GM13977 (cell line): ENCODE data around the gene ZNF446.
A peak's percentile ranks its signal among the peaks of the same experiment; 100 is the strongest.

Source experiments
- DNase-seq: peaks from one replicate; pipeline ENCODE4 v3.0.0; 2012; ENCODE audit warnings: low spot score
- CTCF ChIP-seq: IDR thresholded peaks from 2 replicates; pipeline ENCODE4 v1.5.1; 2012; ENCODE audit warnings: mild to moderate bottlenecking, control low read depth; ENCODE audit not compliant: insufficient read depth; ENCODE audit errors: extremely low read depth, missing control alignments
- in situ Hi-C: fragments of 300-500 bp; cut with MboI; formaldehyde crosslinking; loops from one replicate; pipeline ENCODE4 v1.12.0; 2022; ENCODE audit warnings: low sequenced_read_pairs, low pct_unique_long_range_greater_than_20kb, mixed read lengths, inconsistent platforms; ENCODE audit not compliant: unreplicated experiment

ZNF446 gene

GRCh38 chr19:58450856-58451357, 25.2 kb upstream of the ZNF446 start:
- in situ Hi-C loops, result no loop called here
- no peak for DNase-seq
- TF ChIP-seq CTCF, result no peak

- in situ Hi-C loops, result no loop called here
- no peak for TF ChIP-seq CTCF
These were observed 24.6 kb upstream of the ZNF446 start, which contains the start of gene ZNF324B for GRCh38 chr19:58451358-58452101. Gene ZNF324B, plus strand, starts transcription at chr19:58451622. Its CDS starts 2,080 bp downstream, at chr19:58453702.

GRCh38 chr19:58453743-58454142, 22.4 kb upstream of the ZNF446 start:
- in situ Hi-C loops, result no loop called here
- no peak for DNase-seq
- no peak for TF ChIP-seq CTCF

More at GRCh38 chr19:58451358-58452101, 24.6 kb upstream of the ZNF446 start, which contains the start of gene ZNF324B:
- peak; percentile 98 for DNase-seq

- in situ Hi-C loops, result no loop called here
- no peak for TF ChIP-seq CTCF
- DNase-seq, result no peak
These were observed 20.8 kb upstream of the ZNF446 start for GRCh38 chr19:58455306-58455705.

GRCh38 chr19:58456111-58456510, 20.0 kb upstream of the ZNF446 start:
- in situ Hi-C loops, result no loop called here
- no peak for DNase-seq
- TF ChIP-seq CTCF, result no peak

GRCh38 chr19:58460039-58460438, 16.1 kb upstream of the ZNF446 start:
- TF ChIP-seq CTCF, result no peak
- in situ Hi-C loops, result no loop called here
- DNase-seq, result no peak
